SH-SY5Y (cell line): ENCODE data around the gene SYS1.

Experiments
- GATA2 ChIP-seq: IDR thresholded peaks from 2 replicates; pipeline ENCODE4 v1.6.1; 2011; ENCODE audit warnings: mild to moderate bottlenecking, low read depth, low read length
- GATA3 ChIP-seq: IDR thresholded peaks from 2 replicates; pipeline ENCODE4 v1.6.1; 2011; ENCODE audit warnings: low read depth, mild to moderate bottlenecking, low read length, moderate library complexity

The SYS1 gene

DNA sequence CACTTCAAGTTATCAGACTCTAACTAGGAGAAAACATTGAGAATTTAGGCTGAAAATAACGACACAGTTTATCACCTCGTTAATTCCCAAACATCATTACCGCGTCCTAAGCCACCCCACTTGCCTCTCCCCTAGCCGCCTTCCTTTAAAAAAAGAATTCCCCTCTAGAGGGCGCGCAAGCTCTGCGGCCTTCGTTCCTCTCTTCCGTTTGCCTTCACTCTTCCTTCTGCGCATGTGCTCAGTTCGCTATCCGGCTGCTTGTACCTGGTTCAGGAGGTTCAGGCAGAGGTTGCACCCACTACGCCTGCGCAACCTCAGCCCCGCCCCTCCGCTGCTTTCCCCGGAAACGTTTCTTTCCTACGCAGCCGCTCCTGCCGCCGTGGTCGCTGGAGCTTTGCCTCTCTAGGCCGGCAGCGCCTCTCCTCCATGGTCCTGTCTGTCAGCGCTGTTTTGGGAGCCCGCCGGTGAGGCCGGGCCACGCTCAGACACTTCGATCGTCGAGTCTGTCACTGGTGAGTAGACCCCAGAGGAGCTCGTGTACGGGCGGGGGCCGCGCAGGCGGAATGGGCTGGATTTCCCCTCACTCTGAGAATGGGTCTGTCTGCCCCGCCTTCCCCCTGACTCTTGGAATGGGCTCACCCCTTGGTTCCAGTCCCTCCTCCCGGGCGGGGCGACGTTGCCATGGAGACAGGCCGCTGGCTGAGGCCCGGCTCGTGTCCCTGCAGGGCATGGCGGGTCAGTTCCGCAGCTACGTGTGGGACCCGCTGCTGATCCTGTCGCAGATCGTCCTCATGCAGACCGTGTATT is at the start of gene SYS1:
Gene SYS1, plus strand, starts transcription at position 353 of the 807 bp plus-strand sequence. Its CDS starts 376 bp downstream, at position 729.
- TF ChIP-seq GATA2: no peak
- TF ChIP-seq GATA3: no peak

DNA sequence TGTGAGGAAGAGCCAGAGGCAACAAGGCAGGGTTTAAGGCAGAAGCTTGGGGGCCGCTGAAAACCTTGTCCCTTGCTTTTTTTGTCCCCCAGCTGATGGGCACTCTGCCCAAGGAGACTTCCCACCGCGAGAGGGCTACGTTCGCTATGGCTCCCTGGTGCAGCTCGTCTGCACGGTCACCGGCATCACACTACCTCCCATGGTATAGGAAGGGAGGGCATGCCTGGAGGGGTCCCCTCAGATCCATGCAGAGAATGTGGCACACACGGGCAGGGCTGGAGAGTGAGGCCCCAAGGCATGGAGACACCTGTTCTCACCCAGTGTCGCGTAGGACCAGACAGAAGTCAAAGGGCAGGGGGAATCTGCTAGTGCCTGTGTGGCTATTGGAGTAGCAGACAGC is 49.0 kb upstream of the SYS1 start:
- TF ChIP-seq GATA3 (no peak), GATA2 (no peak)

DNA sequence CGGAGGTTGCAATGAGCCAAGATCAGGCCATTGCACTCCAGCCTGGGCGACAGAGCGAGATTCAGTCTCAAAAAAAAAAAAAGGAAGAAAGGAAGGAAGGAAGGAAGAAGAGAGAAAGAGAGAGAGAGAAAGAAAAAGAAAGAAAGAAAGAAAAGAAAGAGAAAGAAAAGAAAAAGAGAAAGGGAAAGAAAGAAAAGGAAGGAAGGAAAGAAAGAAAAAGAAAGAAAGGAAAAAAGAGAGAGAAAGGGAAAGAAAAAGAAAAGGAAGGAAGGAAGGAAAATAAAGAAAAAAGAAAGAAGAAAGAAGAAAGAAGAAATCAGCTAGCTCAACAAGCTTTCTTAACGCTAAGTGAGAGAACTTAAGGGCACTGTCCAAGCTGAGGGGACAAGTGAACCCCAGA is 47.3 kb upstream of the SYS1 start:
- TF ChIP-seq GATA3 (no peak), GATA2 (no peak)

DNA sequence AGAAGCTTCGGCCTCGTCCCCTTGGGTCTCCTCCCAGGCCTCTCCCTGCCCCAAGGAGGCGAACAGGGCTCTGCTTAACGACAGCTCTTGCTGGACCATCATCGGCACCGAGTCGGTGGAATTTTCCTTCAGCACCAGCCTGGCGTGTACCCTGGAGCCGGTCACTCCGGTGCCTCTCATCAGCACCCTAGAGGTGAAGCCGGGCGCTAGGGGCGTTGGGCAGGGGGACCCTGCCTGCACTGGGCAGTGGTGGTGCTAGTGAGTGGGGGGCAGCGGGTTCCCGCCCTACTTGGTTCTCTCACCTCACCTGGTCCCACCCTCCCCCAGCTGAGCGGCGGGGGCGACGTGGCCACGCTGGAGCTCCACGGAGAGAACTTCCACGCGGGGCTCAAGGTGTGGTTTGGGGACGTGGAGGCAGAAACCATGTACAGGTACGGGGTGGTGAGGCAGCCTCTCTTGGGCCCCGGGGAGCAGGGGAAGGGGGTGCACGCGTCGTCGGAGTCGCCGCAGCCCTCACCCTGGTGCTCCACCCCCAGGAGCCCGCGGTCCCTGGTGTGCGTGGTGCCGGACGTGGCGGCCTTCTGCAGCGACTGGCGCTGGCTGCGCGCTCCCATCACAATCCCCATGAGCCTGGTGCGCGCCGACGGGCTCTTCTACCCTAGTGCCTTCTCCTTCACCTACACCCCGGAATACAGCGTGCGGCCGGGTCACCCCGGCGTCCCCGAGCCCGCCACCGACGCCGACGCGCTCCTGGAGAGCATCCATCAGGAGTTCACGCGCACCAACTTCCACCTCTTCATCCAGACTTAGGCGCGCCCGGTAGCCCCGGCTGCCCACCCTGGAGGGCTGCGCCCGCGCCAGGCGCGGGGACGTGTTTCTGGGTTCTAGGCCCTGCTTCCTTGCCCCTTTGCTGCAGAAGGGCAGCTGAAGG is 46.5 kb upstream of the SYS1 start:
- TF ChIP-seq GATA2: no peak
- no peak for TF ChIP-seq GATA3

DNA sequence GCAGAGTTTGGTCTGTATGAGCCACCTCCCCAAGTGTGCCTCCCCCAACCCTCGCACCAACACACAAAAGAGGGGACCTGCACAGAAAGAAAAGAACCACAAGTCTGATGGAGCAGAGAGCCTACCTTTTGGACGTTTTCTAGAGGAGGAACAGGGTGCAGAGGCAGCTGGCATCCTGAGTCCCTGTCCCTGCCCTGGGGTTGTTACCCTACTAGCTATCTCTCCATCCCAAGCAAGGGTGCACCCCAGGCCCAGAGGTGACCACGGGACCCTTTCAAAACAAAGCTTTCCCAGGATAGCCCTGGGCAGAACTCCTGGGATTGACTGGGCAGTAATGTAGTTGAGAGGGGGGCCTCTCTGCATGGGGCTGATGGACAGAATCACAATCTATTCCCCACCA is 45.1 kb upstream of the SYS1 start:
- TF ChIP-seq GATA2 (no peak), GATA3 (no peak)

DNA sequence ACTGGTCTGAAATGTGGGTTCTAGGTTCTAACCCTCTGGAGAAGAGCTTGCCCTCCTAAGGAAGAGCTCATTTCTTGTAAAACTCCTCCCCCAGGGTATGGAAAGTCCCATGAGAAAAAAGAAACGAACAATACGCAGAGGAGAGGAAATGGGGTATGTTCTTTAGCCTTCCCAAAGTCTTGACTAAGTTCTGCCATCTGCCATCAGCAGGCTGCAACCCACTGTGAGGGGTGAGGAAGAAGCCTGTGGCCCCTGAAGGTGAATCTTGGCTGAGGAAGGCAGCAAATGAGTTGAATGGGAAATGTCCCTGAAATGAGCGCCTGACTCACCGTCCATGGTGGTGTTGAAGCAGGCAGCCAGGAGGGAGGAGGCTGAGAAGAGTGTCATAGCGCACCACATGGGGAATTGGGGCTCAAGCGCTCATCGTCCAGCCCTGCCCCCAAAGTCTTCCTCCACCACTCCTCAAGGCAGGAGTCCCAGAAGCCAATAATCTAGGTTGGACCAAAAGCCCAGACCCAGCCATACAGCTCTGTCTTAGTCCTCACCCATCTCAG is 44.5 kb upstream of the SYS1 start:
- no peak for TF ChIP-seq GATA3

DNA sequence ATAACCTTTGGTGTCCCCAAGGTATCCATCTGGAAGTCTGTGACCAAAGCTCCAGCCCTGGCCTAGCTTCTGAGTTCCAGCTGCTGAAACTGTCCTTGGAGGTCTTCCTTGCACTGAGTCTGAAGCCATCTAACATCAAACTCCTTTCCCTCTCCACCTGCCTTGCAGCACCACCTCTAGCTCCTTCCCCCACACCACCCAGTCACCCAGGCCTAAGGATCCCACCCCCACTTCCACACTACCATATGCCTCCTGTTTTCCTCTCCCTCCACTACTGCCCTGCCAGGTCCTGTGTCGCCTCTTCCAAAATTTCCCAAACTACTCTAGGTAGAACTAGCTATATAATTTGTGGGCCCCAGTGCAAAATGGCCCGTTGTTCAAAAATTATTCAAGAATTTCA is 44.0 kb upstream of the SYS1 start:
- TF ChIP-seq GATA2 (no peak), GATA3 (no peak)

DNA sequence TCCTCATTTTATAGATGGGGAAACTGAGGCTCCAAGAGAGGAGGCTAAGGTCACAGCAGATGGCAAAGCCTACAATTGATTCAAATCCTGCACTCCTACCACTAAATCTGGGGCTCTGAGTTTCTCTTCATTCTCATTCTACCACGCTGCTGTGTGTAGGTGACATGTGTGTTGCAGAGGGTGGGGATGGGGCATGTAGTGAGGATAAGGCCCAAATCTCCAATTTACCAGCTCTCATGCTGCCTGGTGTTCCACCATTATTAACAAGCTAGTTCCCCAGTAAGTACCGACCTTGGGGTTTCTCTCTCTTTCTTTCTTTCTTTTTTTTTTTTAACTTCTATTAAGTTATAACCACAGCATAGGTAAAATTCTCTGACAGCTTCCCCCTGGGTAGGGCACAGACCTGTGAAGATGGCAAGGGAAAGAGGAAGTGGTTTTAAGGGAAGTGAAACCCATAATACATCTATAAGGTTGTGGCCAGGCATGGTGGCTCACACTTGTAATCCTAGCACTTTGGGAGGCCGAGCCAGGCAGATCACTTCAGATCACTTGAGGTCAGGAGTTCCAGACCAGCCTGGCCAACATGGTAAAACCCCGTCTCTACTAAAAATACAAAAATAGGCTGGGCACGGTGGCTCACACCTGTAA is 41.9 kb upstream of the SYS1 start:
- TF ChIP-seq GATA2 (no peak), GATA3 (no peak)

DNA sequence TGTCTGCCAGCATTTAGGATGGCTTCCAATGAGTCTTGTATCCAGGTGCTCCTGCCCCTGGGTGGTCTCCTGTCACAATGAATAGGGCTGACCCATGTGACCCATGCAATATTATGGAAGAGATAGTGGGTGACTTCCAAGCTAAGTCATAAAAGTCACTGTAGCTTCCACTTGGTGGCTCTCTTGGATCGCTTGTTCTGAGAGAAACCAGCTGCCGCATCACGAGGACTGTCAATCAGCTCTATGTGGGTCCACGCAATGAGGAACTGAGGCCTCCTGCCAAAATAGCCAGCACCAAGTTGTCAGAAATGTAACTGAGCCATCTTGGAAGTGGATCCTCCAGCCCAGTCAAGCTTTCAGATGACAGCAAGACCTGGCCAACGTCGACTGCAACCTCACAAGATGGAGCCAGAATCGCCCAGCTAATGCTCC is 40.0 kb upstream of the SYS1 start:
- no peak for TF ChIP-seq GATA2

DNA sequence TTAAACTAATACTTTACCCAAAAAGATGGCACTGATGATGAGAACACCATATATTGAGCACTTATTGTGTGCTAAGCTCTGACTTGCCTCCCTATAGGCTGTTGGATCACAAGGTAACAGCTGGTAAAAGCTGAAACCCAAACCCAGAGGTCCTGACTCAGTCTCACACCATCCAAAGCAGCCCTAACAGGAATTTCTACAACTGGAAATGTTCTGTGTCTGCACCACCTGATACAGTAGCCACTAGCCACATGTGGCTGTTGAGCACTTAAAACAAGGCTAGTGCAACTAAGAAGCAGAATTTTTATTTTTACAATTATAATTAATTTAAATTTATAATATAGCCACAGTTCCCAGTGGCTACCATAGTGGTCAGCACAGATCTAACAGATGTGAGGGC is 39.2 kb upstream of the SYS1 start:
- TF ChIP-seq GATA2 (no peak), GATA3 (no peak)

DNA sequence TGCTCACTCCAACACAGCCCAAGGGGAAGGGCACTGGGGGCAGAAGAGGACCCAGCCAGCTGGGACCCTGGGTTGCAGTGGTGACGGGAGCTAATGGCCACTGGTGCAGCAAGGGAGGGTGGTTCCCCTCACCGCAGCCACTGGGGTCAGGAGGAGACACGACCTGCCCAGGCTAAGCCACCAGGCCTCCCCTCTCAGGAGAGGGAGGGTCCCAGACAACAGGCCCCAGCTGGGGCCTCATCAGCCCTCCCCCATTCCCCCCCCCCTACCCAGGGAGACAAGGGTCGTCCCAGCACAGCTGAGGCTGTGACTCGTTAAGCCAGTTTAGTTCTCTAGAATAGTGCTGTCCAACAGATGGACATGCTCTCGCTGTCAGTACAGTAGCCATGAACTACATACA is 37.6 kb upstream of the SYS1 start:
- TF ChIP-seq GATA2 (no peak), GATA3 (no peak)

DNA sequence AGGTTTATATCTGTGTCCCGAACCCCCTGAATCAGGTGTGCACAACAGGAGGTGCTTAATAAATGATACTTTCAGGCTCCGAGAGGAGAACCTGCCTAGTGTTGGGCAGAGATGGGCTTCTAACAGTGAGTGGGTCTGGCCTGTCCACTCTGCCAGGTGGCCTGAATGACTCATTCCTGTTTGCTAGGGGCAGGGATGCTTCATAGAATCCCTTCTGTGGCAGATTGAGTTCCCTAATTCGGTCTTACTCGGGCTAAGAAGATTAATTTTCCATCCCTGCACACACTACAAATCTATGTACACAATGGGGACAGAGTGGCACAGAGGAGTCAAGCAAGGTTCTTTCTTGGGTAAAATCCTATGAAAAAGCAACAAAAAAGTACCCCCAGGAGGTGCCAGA is 34.5 kb upstream of the SYS1 start:
- no peak for TF ChIP-seq GATA3
- no peak for TF ChIP-seq GATA2

DNA sequence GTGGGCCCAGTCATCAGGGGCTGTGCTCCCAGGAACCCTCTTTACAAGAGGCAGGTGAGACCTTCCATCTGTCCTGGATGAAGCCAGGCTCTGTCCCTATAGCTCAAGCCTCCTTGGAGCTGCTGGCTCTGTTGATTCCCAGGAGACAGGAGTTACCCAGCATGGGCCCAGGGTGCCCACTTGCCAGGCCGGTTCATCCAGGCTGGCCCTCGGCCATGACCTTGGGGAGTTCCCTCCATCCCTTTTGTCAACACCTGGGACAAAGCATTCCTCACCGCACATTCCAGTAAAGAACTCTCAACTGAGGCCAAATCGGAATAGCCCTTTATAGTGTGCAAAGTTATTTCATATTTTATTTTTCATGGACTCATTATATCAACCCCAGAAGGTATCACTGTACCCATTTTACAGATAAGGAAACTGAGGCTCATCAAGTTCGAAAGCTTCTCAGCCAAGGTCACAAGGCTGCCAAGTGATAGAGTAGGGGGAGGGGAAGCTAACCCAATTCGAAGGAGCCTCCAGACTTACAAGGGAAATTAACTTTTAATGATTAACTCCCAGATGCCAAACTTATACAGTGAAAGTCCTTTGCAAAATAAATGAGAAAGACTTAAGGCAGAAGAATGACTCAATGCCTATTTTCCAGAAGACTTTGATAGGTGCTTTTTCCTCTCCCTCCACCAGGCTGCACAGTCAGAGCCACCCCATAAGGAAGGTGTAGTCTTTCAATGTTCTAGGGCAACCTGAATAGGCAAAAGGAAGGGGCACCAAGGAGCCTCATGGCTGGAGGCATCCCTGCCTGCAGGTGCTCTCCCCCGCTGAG is 33.2 kb upstream of the SYS1 start:
- TF ChIP-seq GATA2 (no peak), GATA3 (no peak)

DNA sequence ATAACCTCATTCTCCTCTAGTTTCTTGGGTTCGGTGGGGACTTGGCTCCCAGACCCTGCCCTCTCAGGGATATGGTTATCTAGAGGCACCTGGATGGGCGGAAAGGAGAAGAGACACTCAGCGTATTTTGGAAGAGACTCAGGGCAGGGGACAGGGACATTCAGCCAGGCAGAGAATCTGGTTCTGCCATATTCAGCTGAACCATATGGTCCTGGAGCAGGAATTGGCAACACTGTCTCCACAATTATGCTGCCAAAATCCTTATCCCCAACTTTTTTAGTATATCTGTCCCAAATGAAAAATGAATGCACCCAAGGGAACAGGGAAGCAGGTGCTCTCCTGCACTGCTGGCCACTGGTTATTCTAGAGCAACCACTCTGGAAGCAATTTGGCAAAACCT is 32.5 kb upstream of the SYS1 start:
- TF ChIP-seq GATA3 (no peak), GATA2 (no peak)
